Ovary (tissue), 3 donors: Measurements from ENCODE around the gene PRG2.

Source experiments
- EP300 ChIP-seq: sonication (generic); formaldehyde crosslinking; IDR thresholded peaks from one replicate; pipeline ENCODE4 v1.6.1; 2017; ENCODE audit warnings: antibody characterized with exemption
- POLR2A ChIP-seq: fragments of 450-650 bp; IDR thresholded peaks from one replicate; pipeline ENCODE4 v1.6.1; 2017; ENCODE audit warnings: antibody characterized with exemption, mild to moderate bottlenecking, moderate library complexity
- TF ChIP-seq, protein P1 (sequence below), 3 donors: fragments of 450-650 bp in 2 of 3; fragments of 200-600 bp in 1 of 3; IDR thresholded peaks; one replicate each; pipeline versions ENCODE4 v1.5.1 to v1.8.0; 2016 to 2022; ENCODE audit warnings: antibody characterized with exemption in 3 of 3, mild to moderate bottlenecking in 1 of 3
- donor health status: DM: no; HTN: no; CAD: no.

GRCh38 chr11:57428643-57429042 lies 38.2 kb upstream of the PRG2 start:
- TF ChIP-seq POLR2A (no peak), EP300 (no peak)
- TF ChIP-seq, protein P1, sequence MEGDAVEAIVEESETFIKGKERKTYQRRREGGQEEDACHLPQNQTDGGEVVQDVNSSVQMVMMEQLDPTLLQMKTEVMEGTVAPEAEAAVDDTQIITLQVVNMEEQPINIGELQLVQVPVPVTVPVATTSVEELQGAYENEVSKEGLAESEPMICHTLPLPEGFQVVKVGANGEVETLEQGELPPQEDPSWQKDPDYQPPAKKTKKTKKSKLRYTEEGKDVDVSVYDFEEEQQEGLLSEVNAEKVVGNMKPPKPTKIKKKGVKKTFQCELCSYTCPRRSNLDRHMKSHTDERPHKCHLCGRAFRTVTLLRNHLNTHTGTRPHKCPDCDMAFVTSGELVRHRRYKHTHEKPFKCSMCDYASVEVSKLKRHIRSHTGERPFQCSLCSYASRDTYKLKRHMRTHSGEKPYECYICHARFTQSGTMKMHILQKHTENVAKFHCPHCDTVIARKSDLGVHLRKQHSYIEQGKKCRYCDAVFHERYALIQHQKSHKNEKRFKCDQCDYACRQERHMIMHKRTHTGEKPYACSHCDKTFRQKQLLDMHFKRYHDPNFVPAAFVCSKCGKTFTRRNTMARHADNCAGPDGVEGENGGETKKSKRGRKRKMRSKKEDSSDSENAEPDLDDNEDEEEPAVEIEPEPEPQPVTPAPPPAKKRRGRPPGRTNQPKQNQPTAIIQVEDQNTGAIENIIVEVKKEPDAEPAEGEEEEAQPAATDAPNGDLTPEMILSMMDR (IDR thresholded peaks at IDR 0.05), result no peak
